DMS 273 treated with DMSO at 0.1 percent for 48 hours (cell line): ENCODE data around the gene KCTD12.
"Not testable (repeated sequence)": the region's sequence is repeated elsewhere in the genome, so short reads cannot be mapped to it uniquely, and the experiment has no call there.

Experiments used
- DNase-seq: peaks from one replicate; lab custom pipeline; 2025; lab: John Stamatoyannopoulos, UW

KCTD12 gene

DNA sequence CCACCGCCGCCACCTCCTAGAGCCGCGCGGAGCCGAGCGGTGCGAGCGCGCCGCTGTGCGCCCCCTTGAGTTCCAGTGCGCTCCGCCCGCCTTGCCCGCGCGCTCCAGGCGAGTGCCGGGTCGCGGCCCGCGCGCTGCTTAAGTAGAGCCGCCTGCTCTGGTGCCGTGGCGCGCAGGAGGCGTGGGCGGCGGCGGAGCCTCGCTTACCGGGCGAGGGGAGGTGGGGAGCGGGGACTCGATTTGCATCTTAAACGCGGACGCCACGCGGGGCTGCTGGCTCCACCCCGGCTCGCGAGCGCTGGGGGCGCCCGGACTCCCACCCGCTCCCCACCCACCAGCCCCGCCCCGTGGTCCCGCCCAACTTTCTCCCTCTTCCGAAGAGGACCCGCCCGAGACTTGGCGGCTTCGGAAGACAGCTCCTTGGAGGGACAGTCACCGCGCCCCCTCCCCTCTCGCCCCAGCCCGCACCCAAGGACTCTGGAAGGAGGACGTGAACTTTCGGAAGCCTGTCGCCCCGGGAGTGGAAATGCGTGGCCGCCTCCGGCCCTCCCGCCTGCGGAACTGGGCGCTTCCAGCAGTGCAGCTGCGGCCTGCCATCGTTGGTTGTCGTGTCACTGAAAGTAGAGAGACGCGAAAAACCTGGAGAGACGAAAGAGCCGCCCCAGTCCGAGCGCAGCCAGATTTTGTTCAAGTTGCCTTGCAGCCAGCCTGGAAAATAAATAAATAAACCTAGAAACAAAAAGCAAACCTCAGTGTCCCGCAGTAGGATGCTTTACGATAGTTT lies at the start of gene KCTD12:
TSS of gene KCTD12 (minus strand) at position 114 of the 784 bp plus-strand sequence. CDS start 257 bp downstream, outside the sequence.
- no peak for DNase-seq

DNA sequence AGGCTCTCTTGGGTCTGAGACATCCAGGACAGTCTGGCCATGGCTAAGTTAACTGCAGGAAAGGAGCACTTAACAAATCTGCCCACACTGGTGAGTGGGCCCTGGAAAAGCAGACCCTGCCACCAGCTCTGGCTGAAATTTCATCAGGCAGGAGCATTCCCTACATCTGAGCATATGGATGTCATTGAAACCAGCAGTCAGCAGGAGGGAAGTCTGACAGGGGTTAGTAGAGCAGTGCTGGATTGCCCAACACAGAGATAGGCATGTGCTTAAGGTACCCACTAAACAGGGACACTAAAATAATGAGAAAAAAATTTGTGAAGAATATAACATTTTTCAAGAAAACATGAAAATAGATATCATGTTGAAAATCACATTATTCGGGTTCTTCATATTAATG lies 48.5 kb upstream of the KCTD12 start:
- no peak for DNase-seq

DNA sequence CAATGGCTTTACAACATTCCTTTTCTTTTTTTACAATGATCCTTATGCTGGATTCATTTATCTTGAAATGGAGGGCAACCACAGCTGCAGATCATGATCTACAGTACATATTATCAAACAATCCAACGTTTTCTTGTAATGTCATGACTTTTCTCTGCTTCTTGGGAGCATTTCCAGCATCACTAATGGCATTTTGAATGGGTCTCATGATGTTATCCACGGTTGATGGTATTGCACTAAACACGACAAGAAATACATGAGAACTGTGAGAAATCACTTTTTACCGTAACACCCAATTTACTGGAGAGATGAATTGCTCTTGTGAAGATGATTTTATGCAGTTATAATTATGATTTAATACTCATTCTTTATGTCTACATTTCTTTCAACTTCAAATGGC lies 45.9 kb upstream of the KCTD12 start:
- DNase-seq = no peak

DNA sequence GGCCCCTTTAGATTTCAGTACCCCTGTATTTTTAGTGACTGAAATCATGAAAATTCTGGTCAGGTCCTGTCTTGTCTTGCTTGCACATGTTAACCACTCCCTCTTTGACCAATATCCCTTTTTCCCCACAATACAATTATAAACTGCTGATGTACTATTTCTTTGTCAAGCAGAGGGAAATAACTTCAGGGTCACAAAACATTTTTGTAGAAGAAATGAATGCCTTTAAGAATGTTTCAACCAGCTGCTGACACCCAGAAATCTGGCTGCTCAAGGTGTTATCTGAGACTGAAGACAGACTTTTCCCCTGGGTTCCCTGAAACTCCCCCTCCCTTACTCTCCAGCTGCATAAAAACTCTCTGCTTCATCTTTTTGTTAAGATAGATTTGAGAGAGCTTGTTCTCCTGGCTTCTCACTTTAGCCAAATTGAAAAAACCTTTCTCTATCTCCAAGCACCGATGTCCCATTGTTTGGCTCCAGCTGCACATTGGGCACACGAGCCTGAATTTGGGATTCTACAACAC lies 43.7 kb upstream of the KCTD12 start:
- DNase-seq = no peak

DNA sequence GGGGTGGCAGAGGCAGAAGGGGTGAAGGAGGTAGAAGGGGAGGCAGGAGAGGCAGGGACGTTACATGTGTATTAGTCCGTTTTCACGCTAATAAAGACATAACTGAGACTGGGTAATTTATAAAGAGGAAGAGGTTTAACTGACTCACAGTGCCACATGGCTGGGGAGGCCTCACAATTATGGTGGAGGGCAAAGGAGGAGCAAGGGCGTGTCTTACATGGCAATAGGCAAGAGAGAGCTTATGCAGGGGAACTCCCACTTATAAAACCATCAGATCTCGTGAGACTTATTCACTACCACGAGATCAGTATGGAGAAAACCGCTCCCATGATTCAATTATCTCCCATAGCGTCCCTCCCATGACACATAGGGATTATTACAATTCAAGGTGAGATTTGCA lies 43.1 kb upstream of the KCTD12 start:
- no peak for DNase-seq

DNA sequence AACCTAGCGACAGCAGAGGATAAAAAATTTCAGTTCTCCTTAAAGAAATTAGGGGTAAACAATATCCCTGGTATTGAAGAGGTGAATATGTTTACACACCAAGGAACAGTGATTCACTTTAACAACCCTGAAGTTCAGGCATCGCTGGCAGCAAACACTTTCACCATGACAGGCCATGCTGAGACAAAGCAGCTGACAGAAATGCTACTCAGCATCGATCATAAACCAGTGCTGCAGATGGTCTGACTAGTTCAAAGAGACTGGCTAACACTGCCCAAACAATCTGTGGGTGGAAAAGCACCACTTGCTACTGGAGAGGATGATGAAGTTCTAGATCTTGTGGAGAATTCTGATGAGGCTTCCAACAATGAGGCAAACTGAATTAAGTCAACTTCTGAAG lies 42.3 kb upstream of the KCTD12 start:
- DNase-seq = no peak

DNA sequence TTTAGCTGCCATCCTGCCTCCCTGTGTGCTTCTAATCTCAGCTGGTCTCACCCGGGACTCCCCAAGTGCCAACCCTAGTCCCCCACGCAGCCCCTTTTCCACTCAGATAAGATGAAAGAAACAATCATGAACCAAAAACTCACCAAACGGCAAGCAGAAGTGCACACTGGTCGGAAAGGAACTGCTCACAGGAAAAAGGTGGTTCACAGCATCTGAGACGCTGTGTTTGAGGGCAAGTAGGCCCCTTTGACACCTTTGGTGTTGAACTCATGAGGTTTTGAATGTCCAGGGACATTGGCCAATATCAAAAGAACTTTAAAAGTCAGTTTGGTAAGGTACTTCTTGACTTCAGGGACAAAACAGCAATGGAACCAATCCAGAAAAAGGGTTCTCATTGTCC lies 41.8 kb upstream of the KCTD12 start:
- DNase-seq = no peak

DNA sequence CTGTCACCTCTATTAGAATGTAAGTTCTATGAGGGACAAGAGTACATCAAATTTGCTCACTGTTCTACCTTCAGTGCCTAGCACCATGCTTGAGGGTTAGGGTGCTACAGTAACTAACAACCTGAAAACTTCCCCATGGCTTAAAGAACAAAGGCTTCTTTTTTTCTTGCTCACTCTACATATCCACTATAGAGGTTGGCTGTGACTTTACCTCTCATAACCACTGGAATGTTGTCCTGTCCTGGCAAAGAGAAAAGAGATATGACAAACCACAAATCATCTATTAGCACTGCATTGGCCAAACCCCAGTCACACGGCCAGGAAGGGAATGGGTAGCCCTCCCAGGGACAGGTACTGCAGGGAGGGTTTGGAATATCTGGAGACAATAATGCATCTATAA lies 38.9 kb upstream of the KCTD12 start:
- DNase-seq = no peak

DNA sequence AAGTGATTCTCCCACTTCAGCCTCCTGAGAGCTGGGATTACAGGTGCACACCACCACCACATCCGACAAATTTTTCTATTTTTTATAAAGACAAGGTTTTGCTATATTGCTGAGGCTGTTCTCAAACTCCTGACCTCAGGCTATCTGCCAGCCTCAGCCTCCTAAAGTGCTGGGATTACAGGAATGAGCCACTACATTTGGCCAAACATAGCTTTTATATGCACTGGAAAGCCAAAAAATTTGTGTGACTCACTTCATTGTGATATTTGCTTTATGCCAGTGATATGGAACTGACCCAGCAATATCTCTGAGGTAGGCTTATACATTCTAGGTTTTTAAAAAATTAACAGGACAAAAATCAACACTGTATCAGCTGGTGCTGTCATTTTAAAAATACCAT lies 35.3 kb upstream of the KCTD12 start:
- no peak for DNase-seq

DNA sequence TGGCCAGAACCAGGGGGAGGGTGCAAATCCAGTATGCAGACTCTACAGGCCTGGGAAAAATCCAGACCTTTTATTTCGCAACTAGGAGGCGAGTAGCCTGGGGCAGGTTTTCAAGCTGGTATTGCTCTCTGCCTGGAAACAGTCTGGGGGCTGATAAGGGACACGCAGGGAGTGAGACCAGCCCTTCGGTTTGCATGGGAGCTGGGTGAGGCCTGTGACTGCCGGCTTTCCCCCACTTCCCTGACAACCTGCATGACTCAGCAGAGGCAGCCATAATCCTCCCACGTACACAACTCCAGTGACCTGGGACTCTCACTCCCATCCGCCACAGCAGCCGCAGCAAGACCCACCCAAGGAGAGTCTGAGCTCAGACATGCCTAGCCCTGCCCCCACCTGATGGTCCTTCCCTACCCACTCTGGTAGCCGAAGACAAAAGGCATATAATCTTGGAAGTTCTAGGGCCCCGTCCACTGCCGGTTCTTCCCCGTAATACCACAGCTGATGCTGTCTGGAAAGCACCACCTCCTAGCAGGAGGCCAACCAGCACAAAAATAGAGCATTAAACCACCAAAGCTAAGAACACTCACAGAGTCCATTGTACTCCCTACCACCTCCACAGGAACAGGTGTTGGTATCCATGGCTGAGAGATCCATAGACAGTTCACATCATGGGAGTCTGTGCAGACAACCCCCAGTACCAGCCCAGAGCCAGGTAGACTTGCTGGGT lies 31.7 kb upstream of the KCTD12 start:
- DNase-seq = not testable (repeated sequence)

DNA sequence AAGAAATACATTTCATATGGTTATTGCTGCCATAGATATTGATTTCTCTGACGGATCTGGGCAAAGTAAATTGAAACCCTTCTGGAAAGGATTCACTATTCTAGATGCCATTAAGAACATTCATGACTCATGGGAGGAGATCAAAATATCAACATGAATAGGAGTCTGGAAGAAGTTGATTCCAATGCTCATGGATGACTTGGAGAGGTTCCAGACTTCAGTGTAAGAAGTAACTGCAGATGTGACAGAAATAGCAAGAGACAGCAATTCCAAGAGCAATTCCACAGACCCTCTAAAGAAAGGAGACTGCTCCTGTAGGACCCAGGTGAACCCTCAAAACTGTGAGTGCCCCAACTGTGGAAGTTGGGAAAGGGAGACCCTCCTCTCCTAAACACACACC lies 30.9 kb upstream of the KCTD12 start:
- DNase-seq = no peak

DNA sequence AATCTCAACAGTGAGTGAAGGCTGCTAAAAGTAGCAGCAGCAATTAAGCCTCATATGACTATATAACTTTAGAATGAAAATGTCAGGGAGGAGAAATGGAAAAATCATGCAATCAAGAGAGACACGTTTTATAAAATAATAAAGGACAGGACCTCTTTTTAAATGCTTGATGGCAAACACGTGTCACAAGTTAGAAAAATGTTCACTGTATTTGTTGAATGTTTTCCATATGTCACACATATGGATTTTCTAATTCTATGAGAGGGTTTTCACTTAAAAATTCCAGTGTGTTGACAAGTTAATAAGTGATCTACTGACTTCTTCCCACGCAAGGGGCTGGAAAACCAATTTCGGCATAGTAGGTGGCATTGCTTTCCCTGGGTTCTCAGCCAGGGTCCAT lies 27.7 kb upstream of the KCTD12 start:
- DNase-seq = no peak

DNA sequence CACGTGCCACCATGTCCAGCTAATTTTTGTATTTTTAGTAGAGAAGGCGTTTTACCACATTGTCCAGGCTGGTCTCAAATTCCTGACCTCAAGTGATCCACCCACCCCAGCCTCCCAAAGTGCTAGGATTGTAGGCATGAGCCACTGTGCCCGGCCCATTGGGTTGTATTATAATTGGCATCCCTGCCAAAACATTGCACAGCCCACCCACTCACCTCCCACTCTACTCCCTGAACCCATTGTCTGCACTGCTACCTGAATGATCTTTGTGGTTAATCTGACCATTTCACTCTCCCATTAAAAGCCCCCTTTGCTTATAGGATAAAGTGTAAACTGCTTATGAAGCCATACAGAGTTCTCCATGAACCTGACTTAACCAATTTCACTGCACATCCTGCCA lies 26.3 kb upstream of the KCTD12 start:
- no peak for DNase-seq

DNA sequence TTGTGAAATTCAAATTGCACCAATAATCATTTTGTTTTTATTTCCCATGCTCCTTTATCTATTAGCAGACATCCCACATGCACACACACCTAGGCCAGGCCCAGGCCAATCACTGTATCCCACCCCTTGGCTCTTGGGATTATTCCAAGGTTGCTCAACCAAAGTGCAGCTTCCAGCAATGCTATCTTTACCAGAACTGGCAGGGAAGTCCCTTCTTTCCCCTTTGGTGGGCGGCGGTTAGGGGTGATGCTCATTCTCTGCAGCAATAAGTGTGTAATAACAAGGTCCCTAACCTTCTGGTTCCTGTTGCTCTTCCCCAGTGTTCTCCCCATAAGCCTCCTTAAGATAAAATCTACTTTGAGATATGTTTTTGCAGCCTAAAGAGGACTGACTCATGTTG lies 18.3 kb upstream of the KCTD12 start:
- DNase-seq = no peak

DNA sequence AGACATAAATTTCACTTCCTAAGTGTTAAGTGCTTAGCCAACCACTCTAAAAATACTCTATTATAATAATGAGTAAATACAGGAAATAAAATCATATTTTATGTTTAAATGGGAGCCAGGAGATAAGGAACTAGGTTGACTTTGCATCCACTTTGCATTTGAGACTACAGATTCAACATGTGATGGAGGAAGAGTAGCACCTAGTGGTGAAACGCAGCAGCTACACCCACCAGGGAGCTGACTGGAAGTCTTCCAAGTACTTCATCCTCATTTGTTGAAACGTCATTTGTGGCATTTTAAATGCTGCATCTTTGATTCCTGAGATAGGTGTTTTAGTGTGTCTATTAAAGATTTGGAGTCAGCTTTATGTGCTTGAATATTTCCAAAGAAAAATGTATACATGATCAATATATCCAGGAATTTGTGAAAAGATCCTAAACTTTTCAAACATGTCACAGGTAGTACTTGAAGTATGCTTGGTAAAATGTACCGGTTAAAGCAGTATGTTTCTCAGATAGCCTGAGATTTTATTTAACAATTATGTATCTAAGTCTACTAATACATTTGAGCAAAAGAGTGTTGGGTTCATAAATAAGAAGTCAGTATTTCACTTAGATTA lies 17.4 kb upstream of the KCTD12 start:
- no peak for DNase-seq

DNA sequence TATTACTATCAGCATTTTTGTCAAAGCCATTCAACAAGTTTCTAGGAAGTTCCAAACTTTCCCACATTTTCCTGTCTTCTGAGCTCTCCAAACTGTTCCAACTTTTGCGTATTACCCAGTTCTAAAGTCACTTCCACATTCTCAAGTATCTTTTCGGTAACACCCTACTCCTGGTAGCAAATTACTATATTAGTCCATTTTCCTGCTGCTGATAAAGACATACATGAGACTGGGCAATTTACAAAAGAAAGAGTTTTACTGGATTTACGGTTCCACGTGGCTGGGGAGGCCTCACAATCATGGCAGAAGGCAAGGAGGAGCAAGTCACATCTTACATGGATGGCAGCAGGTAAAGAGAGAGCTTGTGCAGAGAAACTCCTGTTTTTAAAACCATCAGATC lies 12.9 kb upstream of the KCTD12 start:
- not testable (repeated sequence) for DNase-seq

DNA sequence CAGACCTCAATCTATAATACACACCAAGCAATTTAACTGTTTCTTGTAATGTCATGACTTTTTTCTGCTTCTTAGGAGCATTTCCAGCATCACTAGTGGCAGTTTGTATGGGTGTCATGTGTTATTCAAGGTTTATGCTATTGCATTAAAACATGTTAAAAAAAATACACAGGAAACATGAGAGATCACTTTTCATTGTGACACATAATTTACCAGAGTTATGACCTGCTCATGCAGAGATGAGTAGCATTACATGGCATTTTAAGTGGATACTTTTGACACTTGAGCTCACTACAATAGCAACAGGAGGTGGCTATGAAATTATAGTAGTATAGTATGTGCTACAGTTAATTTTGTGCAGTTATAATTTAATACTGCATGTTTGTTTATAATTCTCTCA lies 11.0 kb upstream of the KCTD12 start:
- not testable (repeated sequence) for DNase-seq

DNA sequence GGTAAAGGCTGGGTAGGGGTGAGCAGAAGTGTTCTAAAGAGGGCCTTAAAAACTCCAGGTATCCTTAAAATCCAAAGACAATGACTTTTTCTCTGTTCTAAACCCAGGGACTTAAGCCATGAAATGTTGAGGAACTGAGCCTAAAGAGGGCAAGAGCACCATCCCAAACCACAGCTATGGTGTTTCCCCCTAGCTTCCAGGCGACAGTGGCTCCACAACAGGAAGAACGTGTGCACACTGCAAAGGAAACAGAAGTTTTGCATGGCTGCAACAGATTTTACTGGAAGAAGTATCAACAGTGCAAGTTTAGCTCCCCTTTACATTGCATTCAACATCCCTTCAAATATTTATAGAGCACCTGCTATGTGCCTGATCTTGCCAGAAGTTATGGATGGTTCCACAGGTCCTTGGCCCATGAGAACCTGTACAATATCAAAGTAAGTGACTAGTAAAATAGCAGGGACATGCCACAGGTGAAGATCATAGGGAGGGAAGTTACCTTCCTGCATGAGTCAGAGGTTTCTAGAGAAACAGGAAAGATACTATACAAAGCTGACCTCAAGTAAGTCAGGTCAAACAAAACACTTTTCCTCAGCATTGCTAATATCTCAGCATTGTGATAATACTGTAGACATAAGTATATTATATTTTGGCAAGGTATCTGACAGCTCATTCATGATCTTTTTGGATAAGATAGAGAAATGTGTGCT lies 8.4 kb upstream of the KCTD12 start:
- DNase-seq = no peak

DNA sequence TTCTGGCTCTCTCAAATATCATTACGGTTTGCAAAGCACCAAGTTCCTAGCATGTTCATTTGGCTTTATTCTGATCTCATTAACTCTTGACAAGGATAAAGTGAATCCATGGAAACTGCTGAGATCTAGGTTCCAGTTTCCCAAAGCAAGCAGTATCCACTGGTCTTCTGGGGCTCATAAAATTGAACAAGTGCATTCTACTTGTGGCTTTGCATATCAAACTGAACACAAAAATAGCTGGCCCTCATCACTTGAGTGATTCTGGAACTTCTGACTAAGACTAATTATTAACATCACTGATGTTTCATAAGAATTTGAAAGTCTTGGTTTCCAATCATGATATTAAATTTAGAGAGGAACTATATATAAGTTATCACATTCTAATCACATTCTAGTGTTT lies 6.3 kb upstream of the KCTD12 start:
- no peak for DNase-seq

DNA sequence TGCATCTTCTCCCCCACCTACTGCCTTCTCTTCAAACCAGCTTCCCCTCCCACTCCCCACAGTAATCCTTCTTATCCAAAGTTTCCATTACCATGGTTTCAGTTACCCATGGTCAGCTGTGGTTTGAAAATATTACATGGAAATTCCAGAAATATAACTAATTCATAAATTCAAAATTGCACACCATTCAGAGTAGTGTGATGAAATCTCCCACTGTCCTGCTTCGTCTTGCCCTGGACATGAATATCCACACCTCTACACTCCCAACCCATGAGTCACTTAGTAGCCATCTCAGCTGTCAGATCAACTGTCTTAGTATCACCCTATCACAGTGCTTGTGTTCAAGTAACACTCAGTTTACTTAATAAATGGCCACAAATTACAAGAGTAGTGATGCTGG lies 3.8 kb upstream of the KCTD12 start:
- DNase-seq = no peak

DNA sequence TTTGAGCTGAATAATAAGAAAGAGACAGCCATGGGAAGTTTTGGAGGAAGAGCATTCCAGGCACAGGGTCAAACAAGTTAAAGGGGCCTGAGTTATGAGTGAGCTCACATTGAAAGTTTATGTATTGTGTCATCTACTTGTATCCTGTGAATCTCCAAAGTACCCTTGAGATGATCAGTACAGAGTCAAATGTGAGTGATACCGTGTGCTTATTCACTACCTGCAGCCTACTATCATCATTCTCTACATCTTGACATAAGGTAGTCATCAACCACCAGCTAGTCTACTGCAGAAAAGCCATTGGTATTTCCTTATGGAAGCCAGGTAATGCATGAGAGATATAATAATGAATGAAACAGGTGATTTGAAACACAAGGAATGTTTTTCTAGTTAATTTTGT lies 3.0 kb upstream of the KCTD12 start:
- DNase-seq = no peak

DNA sequence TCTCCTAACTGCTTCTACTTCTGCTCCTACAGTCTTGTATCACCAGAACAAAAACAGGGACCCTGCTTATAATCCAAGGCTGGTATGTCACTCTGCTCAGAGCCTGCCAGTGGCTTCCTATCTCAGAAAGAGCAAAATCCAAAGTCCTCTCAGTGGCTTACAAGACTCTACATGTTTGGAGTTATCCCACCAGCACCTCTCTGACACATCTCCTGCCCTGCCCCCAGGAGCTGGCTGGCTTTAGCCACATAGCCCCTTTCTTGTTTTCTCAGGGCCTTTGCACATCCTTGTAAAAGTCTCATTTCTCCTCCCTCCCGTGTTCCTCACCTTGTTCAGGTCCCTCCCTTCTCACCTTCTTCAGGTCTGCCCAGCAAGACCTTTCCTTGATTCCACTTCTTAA lies 2.2 kb upstream of the KCTD12 start:
- no peak for DNase-seq
